GM18498 (cell line): ENCODE data around the gene AKR1C1.
"Not testable (repeated sequence)": the region's sequence is repeated elsewhere in the genome, so short reads cannot be mapped to it uniquely, and the experiment has no call there.

Experiments
- ATAC-seq: cut with Tn5 transposase; IDR thresholded peaks from one replicate; pipeline ENCODE4 v1.9.1; 2021; ENCODE audit warnings: mild to moderate bottlenecking, moderate library complexity; ENCODE audit not compliant: unreplicated experiment

Gene AKR1C1

GRCh38 chr10:4982764-4983226 lies 19.6 kb downstream of the AKR1C1 start:
- ATAC-seq, result no peak

- ATAC-seq, result no peak
Observed at GRCh38 chr10:4983615-4984216, 20.5 kb downstream of the AKR1C1 start.

DNA sequence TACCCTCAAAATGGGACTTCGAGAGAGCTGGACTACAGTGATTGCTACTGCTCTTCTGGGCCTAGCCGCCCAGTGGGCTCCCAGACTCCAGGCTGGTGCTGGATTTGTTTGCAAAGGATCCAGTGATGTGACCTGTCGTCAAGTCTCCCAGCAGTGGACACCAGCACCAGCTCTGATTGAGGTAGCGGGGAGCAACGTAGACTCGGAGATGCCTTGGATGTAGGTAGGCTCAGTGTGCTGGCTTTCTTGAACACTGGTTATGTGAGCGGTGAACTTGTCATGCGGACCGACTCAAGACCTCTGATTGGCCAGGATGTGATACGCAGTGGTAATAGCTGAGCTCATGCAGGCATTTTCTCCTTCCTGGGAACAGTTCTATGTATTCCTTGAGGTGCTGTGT lies 21.0 kb downstream of the AKR1C1 start:
- no peak for ATAC-seq

- ATAC-seq, result no peak
Observed at GRCh38 chr10:4984971-4985594, 21.9 kb downstream of the AKR1C1 start.

GRCh38 chr10:4988000-4988641 lies 24.9 kb downstream of the AKR1C1 start:
- not testable (repeated sequence) for ATAC-seq

GRCh38 chr10:4990217-4990616 lies 27.0 kb downstream of the AKR1C1 start:
- no peak for ATAC-seq

GRCh38 chr10:4991463-4991862 lies 28.2 kb downstream of the AKR1C1 start:
- ATAC-seq, result not testable (repeated sequence)

DNA sequence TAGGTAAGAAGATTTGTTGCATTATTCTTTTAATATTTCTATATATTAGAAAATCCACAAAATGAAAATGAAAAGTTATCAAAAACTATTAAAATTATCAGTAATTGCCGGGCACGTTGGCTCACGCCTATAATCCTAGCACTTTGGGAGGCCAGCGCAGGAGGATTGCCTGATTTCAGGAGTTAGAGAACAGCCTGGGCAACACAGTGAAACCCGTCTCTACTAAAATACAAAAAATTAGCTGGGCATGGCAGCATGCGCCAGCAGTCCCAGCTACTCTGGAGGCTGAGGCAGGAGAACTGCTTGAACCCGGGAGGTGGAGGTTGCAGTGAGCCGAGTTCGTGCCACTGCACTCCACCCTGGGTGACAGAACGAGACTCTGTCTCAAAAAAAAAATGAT lies 29.3 kb downstream of the AKR1C1 start:
- not testable (repeated sequence) for ATAC-seq

DNA sequence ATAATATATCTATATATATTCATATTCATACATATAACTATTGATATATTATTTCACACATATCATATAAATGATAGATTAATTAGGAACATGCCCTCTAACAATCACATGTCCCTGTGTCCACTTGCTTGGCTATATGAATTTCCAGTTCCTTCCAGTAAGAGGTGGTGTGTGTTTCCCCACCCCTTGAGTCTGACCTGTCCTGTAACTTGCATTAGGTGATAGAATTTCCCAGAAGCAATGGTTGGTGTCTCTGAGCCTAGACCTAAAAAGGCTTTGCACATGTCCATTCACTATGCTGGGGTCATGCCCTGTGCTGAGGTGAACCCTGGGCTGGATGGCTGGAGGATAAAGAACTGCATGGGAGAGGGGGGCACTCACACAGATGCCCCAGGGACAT lies 31.0 kb downstream of the AKR1C1 start:
- ATAC-seq, result not testable (repeated sequence)

DNA sequence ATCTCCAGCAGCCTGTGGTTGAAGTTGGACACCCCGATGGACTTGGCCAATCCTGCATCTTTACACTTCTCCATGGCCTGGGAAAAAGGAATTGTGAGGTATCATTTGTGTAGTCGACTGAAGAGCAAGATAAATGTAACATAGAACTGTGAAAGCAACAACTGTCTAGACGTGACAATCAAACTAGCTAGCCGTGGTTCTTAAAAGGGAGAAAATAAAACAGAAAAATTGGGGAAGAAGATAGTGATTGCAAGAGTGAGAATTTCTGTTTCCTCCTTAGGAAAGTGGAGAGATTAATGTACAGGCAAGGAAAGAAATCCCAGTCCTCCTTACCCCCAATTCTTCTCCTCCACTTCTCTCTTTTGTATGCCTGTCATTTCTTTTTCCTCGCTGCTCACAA lies 35.5 kb downstream of the AKR1C1 start:
- ATAC-seq, result no peak

GRCh38 chr10:5002013-5002727 lies 39.0 kb downstream of the AKR1C1 start:
- no peak for ATAC-seq

GRCh38 chr10:5003127-5004029 lies 40.2 kb downstream of the AKR1C1 start, which contains the start of gene AKR1C2:
Gene AKR1C2 (minus strand): TSS chr10:5003857. CDS start chr10:5003835, 22 bp downstream.
- ATAC-seq, result not testable (repeated sequence)

DNA sequence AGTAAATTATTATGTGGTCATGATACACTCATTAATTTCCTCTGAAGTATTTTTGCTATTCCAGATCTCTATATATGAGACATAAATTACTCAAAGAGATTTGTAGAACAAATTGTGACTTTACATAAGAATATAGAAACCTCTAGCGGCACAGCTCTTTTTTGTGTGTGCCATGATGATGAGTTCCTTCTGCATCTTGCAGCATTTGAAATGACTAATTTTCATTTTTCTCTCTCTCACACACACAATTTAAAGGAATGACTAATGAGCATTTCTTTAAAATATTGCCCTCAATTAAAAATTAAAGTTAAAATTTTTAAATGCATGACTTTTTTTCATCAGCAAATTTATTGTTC lies 40.8 kb downstream of the AKR1C1 start:
- not testable (repeated sequence) for ATAC-seq

- ATAC-seq, result not testable (repeated sequence)
Observed at GRCh38 chr10:5004501-5004900, 41.3 kb downstream of the AKR1C1 start.

DNA sequence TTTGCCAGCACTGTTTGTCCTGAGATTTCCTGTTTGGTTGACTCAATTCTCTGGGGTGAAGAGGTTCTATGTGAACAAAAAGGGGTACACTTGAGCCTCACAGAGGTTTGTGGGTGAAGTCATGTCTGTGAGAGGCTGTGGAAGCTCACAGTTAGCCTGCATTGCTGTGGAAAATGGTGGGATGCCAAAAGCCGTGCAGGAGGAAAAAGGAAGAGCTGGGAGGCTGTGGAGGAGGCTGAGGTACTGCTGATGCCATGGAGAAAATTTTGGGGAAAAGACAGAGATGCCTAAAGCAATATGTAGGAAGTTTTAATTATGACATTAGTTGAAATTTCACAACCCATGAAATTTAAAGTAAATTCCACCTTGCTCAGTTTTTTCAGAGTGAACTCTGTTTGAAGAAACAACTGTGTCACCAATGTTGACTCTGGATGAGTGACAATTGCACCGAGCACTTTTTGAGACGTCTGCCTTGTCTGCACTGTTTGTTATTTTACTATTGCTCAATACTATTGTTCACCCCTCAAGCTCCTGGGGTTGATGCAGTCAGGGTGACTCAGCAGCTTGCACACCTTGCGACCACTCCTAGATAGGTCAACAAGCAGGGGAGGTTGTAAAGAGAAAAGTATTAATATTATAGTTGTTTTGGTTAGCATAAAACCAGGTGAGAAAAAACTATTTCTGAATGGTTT lies 45.8 kb downstream of the AKR1C1 start:
- ATAC-seq, result not testable (repeated sequence)

DNA sequence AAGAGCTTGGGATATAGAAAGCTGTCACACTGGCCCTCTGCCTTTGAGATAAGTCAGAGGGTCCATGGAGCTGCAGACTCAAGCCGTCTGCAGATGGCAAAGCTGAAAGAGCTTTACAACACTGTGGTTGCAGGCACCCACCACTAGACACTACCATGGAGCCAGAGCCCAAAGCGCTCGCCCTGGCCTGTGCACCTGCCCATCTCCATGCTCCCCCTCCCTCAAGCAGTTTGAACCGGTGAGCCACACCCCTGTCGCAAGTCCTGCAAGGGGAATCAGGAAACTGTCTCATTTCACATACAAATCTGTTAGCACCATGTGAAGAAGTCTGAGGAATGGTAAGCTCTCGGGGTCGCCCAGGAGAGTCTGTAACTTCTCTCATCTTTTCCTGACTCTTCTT lies 46.8 kb downstream of the AKR1C1 start:
- ATAC-seq, result not testable (repeated sequence)

- ATAC-seq, result not testable (repeated sequence)
Observed at GRCh38 chr10:5011392-5011791, 48.2 kb downstream of the AKR1C1 start.

- ATAC-seq, result no peak
Observed at GRCh38 chr10:5012595-5012994, 49.4 kb downstream of the AKR1C1 start.

DNA sequence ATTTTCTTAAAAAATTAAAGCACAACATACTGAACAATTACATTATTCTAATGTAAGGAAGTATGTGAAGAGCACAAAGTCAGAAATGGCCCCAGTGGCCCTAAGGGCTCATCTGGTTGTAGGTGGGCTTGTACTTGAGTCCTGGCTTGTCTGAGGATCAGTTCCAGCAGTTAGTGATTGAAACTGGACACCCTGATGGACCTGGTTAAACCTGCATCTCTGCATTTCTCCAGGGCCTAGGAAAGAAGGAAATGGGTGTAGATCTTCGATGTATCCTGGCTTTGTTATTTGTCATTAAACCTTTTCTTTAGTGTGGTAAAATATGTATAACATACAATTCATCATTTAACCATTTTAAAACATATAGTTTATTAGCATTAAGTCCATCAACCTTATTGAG lies 50.2 kb downstream of the AKR1C1 start:
- no peak for ATAC-seq
